Measurements from ENCODE around the gene MOK.

MOK gene

GRCh38 chr14:102344485-102344884 is 39.5 kb upstream of the MOK start:
- no peak overlapping the region for H3K14ac ChIP-seq (ENCODE audit: low read length)
- H3K4me3 ChIP-seq (ENCODE audit: low read depth, low read length): no peak overlapping the region
- WGBS (ENCODE audit: extremely low coverage, insufficient coverage, insufficient read length): no CpG with 5 or more reads among the region's 5 CpGs
- H4K12ac ChIP-seq (ENCODE audit: low read depth, low read length): no peak overlapping the region
- H3K79me1 ChIP-seq (ENCODE audit: low read length): no peaks in the 10 kb centered on the region
- no peak overlapping the region for H2BK5ac ChIP-seq (ENCODE audit: low read depth, low read length, poor library complexity)
- no peak for DNase-seq
- H3K4me2 ChIP-seq (ENCODE audit: low read length): no peak overlapping the region
- H2AK5ac ChIP-seq (ENCODE audit: low read length): no peak overlapping the region
- no peak overlapping the region for H4K8ac ChIP-seq (ENCODE audit: low read depth, low read length)
- no peak overlapping the region for H2BK120ac ChIP-seq (ENCODE audit: insufficient read depth, low read length, poor library complexity)
- H2BK12ac ChIP-seq (ENCODE audit: low read length): no peak overlapping the region
- no peak overlapping the region for H3K18ac ChIP-seq (ENCODE audit: low read length)
- no peak overlapping the region for H2AFZ ChIP-seq (ENCODE audit: insufficient read depth, low read length, poor library complexity)
- H3K4ac ChIP-seq (ENCODE audit: low read depth, low read length): no peak overlapping the region
- no peaks in the 10 kb centered on the region for H3K79me2 ChIP-seq (ENCODE audit: control insufficient read depth, insufficient read depth, low read length, poor library complexity)
- H3K23ac ChIP-seq (ENCODE audit: low read length): no peak overlapping the region
- H3K27ac ChIP-seq (ENCODE audit: low read depth, low read length): no peak overlapping the region
- H3K9ac ChIP-seq (ENCODE audit: low read length): no peak overlapping the region
- H3K4me1 ChIP-seq (ENCODE audit: control insufficient read depth in 1 of 2, insufficient read depth in 2 of 2, low read length in 2 of 2): no peaks in the 10 kb centered on the region
- peaks cover 36 to 43% of the 10 kb centered on the region in 2 experiments for H3K36me3 ChIP-seq (ENCODE audit: control insufficient read depth in 1 of 2, insufficient read depth in 2 of 2, low read length in 2 of 2)
- no peak overlapping the region for H4K91ac ChIP-seq (ENCODE audit: low read depth, low read length)
- no peaks in the 10 kb centered on the region for H3K27me3 ChIP-seq (ENCODE audit: insufficient read depth, low read length)
- H3K9me3 ChIP-seq (ENCODE audit: insufficient read depth, low read depth, low read length): no peaks in the 10 kb centered on the region

GRCh38 chr14:102344084-102344483 is 39.1 kb upstream of the MOK start:
- Histone ChIP-seq H4K8ac (ENCODE audit: low read depth, low read length) (no peak overlapping the region), H3K4me2 (ENCODE audit: low read length) (no peak overlapping the region), H4K91ac (ENCODE audit: low read depth, low read length) (no peak overlapping the region), H3K79me1 (ENCODE audit: low read length) (no peaks in the 10 kb centered on the region), H2BK5ac (ENCODE audit: low read depth, low read length, poor library complexity) (no peak overlapping the region), H3K9ac (ENCODE audit: low read length) (no peak overlapping the region), H2AFZ (ENCODE audit: insufficient read depth, low read length, poor library complexity) (no peak overlapping the region), H2BK120ac (ENCODE audit: insufficient read depth, low read length, poor library complexity) (no peak overlapping the region), H3K36me3 (ENCODE audit: control insufficient read depth in 1 of 2, insufficient read depth in 2 of 2, low read length in 2 of 2) (peaks cover 37 to 44% of the 10 kb centered on the region in 2 experiments), H3K23ac (ENCODE audit: low read length) (no peak overlapping the region), H3K4ac (ENCODE audit: low read depth, low read length) (no peak overlapping the region), H3K27me3 (ENCODE audit: insufficient read depth, low read length) (no peaks in the 10 kb centered on the region), H3K18ac (ENCODE audit: low read length) (no peak overlapping the region), H3K4me3 (ENCODE audit: low read depth, low read length) (no peak overlapping the region), H4K12ac (ENCODE audit: low read depth, low read length) (no peak overlapping the region), H2AK5ac (ENCODE audit: low read length) (no peak overlapping the region), H2BK12ac (ENCODE audit: low read length) (no peak overlapping the region), H3K9me3 (ENCODE audit: insufficient read depth, low read depth, low read length) (no peaks in the 10 kb centered on the region), H3K4me1 (ENCODE audit: control insufficient read depth in 1 of 2, insufficient read depth in 2 of 2, low read length in 2 of 2) (no peaks in the 10 kb centered on the region), H3K79me2 (ENCODE audit: control insufficient read depth, insufficient read depth, low read length, poor library complexity) (no peaks in the 10 kb centered on the region), H3K27ac (ENCODE audit: low read depth, low read length) (no peak overlapping the region), H3K14ac (ENCODE audit: low read length) (no peak overlapping the region)
- WGBS (ENCODE audit: extremely low coverage, insufficient coverage, insufficient read length): no CpG with 5 or more reads among the region's 7 CpGs
- DNase-seq: no peak

GRCh38 chr14:102342238-102342637 is 37.3 kb upstream of the MOK start:
- Histone ChIP-seq H3K9ac (ENCODE audit: low read length) (no peak overlapping the region), H2AK5ac (ENCODE audit: low read length) (no peak overlapping the region), H3K9me3 (ENCODE audit: insufficient read depth, low read depth, low read length) (no peaks in the 10 kb centered on the region), H2BK12ac (ENCODE audit: low read length) (no peak overlapping the region), H4K91ac (ENCODE audit: low read depth, low read length) (no peak overlapping the region), H3K27ac (ENCODE audit: low read depth, low read length) (no peak overlapping the region), H3K14ac (ENCODE audit: low read length) (no peak overlapping the region), H3K18ac (ENCODE audit: low read length) (no peak overlapping the region), H2AFZ (ENCODE audit: insufficient read depth, low read length, poor library complexity) (no peak overlapping the region), H3K79me2 (ENCODE audit: control insufficient read depth, insufficient read depth, low read length, poor library complexity) (no peaks in the 10 kb centered on the region), H4K8ac (ENCODE audit: low read depth, low read length) (no peak overlapping the region), H3K36me3 (ENCODE audit: control insufficient read depth in 1 of 2, insufficient read depth in 2 of 2, low read length in 2 of 2) (peaks cover 41 to 46% of the 10 kb centered on the region in 2 experiments), H3K4me2 (ENCODE audit: low read length) (no peak overlapping the region), H2BK5ac (ENCODE audit: low read depth, low read length, poor library complexity) (no peak overlapping the region), H3K4me1 (ENCODE audit: control insufficient read depth in 1 of 2, insufficient read depth in 2 of 2, low read length in 2 of 2) (no peaks in the 10 kb centered on the region), H3K79me1 (ENCODE audit: low read length) (no peaks in the 10 kb centered on the region), H3K23ac (ENCODE audit: low read length) (no peak overlapping the region), H3K27me3 (ENCODE audit: insufficient read depth, low read length) (no peaks in the 10 kb centered on the region), H2BK120ac (ENCODE audit: insufficient read depth, low read length, poor library complexity) (no peak overlapping the region), H3K4me3 (ENCODE audit: low read depth, low read length) (no peak overlapping the region), H3K4ac (ENCODE audit: low read depth, low read length) (no peak overlapping the region), H4K12ac (ENCODE audit: low read depth, low read length) (no peak overlapping the region)
- DNase-seq: no peak
- no CpG with 5 or more reads among the region's 5 CpGs for WGBS (ENCODE audit: extremely low coverage, insufficient coverage, insufficient read length)

- Histone ChIP-seq H3K27ac (ENCODE audit: low read depth, low read length) (no peak overlapping the region), H2BK5ac (ENCODE audit: low read depth, low read length, poor library complexity) (no peak overlapping the region), H3K36me3 (ENCODE audit: control insufficient read depth in 1 of 2, insufficient read depth in 2 of 2, low read length in 2 of 2) (peaks cover 42 to 45% of the 10 kb centered on the region in 2 experiments), H4K12ac (ENCODE audit: low read depth, low read length) (no peak overlapping the region), H3K27me3 (ENCODE audit: insufficient read depth, low read length) (no peaks in the 10 kb centered on the region), H2AFZ (ENCODE audit: insufficient read depth, low read length, poor library complexity) (no peak overlapping the region), H2BK12ac (ENCODE audit: low read length) (no peak overlapping the region), H4K8ac (ENCODE audit: low read depth, low read length) (no peak overlapping the region), H3K79me1 (ENCODE audit: low read length) (no peaks in the 10 kb centered on the region), H3K4me2 (ENCODE audit: low read length) (no peak overlapping the region), H4K91ac (ENCODE audit: low read depth, low read length) (no peak overlapping the region), H3K4me1 (ENCODE audit: control insufficient read depth in 1 of 2, insufficient read depth in 2 of 2, low read length in 2 of 2) (no peaks in the 10 kb centered on the region), H3K79me2 (ENCODE audit: control insufficient read depth, insufficient read depth, low read length, poor library complexity) (no peaks in the 10 kb centered on the region), H3K9me3 (ENCODE audit: insufficient read depth, low read depth, low read length) (no peaks in the 10 kb centered on the region), H3K4ac (ENCODE audit: low read depth, low read length) (no peak overlapping the region), H3K9ac (ENCODE audit: low read length) (no peak overlapping the region), H3K4me3 (ENCODE audit: low read depth, low read length) (no peak overlapping the region), H3K14ac (ENCODE audit: low read length) (no peak overlapping the region), H3K18ac (ENCODE audit: low read length) (no peak overlapping the region), H2BK120ac (ENCODE audit: insufficient read depth, low read length, poor library complexity) (no peak overlapping the region), H3K23ac (ENCODE audit: low read length) (no peak overlapping the region), H2AK5ac (ENCODE audit: low read length) (no peak overlapping the region)
- DNase-seq: no peak
- WGBS (ENCODE audit: extremely low coverage, insufficient coverage, insufficient read length): no CpG with 5 or more reads among the region's 8 CpGs
These were observed 36.6 kb upstream of the MOK start for GRCh38 chr14:102341566-102341965.

All from trophoblast cell (in vitro differentiated cells and primary cell).